ENCODE results near the gene OLA1.

Gene OLA1

DNA sequence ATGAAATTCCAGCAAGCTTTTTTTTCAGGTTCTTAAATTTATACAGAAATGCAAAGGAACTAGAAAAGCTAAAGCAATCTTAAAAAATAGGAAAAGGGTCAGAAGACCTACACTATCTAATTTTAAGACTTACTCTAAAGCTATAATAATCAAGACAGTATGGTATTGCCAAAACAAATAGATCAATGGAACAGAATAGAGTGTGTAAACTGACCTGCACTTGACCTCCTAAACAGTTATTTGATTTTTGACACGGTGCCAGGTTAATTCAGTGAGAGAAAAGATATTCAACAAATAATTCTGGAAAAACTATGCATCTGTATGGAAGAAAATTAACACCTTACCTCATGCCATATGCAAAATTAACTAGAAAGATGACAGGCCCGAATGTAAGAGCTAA lies 73.6 kb downstream of the OLA1 start:
- DNase-seq = no peak

DNA sequence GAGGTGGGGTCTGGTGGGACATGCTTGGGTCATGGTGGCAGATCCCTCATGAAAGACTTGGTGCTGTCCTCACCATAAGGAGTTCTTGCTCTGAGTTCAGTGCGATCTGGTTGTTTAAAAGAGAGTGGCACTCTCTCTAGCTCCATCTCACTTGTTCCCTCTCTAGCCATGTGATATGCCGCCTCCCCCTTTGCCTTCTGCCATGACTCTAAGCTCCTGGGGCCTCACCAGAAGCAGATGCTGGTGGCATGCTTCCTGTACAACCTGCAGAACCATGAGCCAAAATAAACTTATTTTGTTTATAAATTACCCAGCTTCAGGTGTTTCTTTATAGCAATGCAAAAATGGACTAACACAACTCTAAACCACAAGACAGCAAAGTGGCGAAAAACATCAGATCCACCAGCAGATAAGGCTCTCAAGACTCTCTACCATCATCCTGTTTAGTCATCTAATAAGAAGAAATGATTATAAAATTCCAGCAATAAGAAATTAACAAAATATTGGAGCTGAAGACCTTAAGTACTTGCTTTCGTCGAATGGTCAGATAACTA lies 75.5 kb downstream of the OLA1 start:
- no peak for DNase-seq

DNA sequence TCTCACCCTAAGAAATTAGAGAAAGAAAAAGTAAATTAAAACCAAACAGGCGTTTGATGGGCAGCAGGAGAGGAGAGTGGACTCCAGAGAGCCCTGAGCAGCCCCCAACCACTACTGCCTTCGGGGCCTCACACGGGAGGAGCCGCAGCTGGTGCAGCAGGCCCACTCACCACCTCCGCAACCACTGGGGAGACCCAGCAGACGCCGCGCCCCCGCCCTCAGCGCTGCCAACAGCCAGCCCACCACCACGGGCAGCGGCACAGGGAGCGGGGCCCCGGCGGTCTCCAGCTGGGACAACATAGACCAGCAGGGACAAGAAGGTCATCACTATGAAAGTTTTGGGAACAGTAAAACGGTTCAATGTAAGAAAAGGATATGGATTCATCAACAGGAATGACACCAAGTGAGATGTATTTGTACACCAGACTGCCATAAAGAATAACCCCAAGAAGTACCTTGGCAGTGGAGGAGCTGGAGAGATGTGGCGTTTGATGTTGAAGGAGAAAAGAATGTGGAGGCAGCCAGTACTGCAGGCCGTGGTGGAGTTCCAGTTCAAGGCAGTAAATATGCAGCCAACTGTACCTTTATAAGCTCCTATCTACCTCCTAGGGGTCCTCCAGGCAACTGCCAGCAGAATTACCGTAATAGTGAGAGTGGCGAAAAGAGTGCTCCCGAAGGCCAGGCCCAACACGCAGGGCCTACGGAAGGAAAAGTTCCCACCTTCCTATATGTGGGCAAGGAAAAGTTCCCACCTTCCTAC lies 76.5 kb downstream of the OLA1 start:
- no peak for DNase-seq

DNA sequence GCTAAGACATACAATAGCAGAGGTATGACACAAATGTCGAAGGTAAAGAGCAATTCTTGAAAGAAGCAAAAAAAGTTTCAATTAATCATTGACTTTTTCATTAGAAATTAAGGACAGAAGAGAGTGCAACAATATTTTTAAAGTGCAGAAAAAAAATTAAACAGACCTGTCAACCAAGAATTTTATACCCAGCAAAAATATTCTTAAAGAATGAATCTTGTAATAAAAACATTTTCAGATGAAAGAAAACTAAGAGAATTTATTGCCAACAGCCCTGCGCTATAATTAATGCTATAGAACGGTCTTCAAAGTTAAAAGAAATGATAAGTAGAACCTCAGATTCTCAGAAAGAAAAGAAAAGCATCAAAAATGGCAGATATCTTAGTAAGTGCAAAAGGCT lies 79.0 kb downstream of the OLA1 start:
- DNase-seq = no peak

GRCh38 chr2:174166261-174166660 lies 82.1 kb downstream of the OLA1 start:
- DNase-seq = no peak

DNA sequence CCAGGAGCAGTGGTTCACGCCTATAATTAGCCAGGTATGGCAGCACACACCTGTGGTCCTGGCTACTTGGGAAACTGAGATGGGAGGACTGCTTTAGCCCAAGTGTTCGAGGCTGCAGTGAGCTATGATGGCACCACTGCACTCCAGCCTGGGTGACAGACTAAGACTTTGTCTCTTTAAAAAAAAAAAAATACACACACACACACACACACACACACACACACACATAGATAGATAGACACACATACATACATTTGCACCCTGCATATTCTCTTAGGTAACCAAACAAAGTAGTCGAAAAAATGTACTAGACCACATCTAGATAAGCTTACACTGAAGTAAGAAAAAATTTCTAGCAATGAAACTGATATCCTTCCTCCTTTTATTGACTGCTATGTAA lies 86.8 kb downstream of the OLA1 start:
- DNase-seq = no peak

DNA sequence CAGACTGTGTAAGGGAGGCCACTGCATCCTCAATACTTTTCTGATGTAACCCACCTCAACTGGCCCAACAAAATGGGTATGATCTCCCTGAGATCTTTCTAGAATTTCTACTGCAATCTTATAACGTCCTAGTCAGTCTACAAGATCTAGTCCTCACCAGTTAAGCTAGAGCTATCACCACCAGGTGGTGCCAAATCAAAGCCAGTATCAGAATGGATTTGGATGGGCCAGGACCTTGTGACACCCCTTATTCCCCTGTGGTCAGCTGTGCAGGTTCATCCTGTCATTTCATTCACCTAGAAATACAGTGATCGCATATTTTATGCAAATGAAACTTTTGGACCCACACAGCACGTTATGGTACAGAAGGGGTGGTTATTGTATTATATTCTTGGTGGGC lies 90.3 kb downstream of the OLA1 start:
- no peak for DNase-seq

DNA sequence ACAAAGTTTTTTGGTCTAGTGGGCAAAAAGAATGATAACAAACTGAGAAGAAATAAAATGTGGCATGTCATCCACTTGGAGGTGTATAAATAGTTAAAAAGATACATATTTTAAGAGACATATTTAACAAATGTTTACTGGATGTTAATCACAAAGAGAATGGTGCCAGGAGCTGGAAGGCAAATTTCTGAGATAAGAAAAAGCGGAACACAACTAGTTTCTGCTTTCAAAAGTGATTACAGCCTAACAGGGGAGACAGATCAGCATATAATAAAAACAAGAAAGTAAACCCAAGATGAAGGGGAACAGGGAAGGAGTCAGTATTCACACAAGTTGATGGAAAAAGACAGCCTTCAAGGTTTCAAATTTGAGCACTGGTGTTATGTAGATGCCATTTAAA lies 91.3 kb downstream of the OLA1 start:
- DNase-seq = no peak

DNA sequence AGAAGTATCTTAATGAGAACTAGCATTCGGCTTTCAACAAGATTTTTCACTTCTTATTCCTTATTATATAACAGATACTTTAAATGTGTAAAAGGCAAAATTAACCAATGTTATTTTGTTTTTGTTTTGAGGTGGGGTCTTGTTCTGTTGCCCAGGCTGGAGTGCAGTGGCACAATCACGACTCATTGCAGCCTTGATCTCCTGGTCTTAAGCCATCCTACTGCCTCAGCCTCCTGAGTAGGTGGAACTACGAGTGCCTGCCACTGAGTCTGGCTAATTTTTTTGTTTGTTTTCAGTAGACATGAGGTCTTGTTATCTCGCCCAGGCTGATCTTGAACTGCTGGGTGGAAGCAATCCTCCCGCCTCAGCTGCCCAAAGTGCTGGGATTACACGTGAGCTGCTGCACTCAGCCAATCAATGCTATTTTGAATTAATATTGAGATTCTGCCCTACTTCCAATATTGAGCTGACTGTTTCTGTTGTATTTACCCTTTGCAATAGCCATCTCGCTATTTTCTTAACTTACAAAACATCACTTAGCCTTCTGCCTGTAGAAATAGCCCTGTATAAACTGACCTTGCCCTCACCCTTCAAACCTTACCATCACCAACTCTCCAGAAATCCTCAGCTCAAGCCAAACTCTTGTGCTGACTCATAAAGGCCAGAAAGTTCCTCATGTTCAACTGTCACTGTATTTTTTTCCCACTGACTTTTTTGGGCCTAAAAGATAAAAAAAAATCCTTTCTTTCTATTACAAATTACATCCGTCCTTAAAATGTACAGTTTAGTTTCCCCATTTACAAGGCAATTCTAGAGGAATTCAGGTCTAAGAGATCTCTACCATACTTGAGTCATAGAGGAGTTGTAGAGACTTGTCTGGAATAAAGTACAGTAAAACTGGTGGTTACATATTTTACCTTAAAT lies 94.3 kb downstream of the OLA1 start:
- DNase-seq = no peak

DNA sequence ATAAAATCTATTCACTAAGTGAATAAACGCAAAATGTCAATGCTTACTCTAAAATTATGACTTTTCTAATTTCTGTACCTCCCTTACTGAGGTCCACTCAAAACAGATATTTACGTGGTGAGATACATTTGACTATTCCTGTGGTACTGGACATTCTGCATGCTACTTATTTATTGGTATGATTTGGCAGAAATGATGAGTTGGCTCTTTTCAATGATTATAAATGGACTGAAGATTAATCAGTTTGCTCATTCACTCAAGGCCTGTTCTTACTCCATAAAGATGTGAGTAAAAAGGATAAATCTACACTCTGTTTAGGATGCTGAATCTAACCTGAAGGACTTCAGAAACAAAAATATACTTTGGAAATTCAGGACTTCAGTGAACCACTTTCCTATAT lies 98.8 kb downstream of the OLA1 start:
- DNase-seq = no peak

DNA sequence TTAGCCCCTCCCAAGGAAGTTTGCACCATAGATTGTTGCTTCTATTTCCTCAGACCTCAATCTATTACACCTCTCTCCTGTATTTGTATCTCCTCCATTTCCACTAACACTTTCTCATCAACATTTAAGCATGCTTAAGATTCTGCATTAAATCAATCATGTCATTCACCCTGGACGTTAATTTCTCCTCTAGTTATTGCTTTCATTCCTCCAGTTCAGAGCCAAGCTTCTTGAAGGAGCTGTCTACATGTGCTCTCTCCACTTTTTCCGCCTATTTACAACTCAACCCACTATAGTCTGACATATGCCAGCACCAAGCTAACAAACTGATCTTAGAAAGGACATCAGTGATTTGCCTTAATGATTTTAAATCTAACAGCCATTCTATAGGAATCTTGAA lies 99.5 kb downstream of the OLA1 start:
- no peak for DNase-seq

DNA sequence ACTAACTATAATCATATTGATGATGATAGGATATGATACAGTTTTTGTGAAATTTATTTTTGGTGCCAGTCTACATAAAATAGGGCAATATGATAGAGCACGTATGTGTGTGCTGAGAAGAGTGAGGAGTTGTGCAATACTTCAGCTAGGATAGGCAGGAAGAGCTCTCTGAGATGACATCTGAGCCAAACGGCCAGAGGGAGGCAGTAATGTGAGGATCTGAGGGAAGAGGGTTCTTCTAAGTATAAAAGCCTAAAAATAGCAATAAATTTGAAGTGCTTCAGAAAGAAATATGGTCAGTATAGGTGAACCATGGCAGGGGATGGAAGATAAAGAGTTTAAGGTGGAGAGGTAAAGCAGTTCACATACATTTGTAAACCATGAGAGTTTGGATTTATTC lies 102.5 kb downstream of the OLA1 start:
- no peak for DNase-seq

- DNase-seq = no peak
These were observed 106.0 kb downstream of the OLA1 start for GRCh38 chr2:174142290-174142689.

- no peak for DNase-seq
These were observed 110.2 kb downstream of the OLA1 start for GRCh38 chr2:174138161-174138560.

GRCh38 chr2:174135981-174136380 lies 112.4 kb downstream of the OLA1 start:
- DNase-seq = no peak

DNA sequence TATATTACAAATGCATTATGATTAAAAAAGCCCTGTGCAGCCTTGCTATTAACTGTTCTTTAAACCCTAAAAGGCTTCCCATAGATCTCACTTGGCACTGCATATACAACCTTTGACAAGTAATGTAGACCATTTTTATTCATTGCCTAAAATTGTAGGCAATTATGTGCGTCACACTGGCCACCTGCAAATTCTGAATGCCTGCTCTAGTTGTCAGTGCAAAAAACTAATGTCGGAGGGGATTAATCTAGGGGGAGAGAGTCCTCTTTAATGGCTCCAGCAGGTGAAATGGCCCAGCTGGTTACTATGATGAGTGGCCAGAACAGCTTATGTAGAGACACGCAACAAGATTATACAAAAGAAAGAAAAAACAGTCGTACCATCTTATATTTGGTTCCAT lies 123.2 kb downstream of the OLA1 start:
- DNase-seq = peak; percentile 50

- DNase-seq = peak; percentile 30
These were observed 124.2 kb downstream of the OLA1 start for GRCh38 chr2:174124181-174124580.

- no peak for DNase-seq
These were observed 126.1 kb downstream of the OLA1 start for GRCh38 chr2:174122185-174122584.

GRCh38 chr2:174121612-174122011 lies 126.7 kb downstream of the OLA1 start:
- no peak for DNase-seq

- no peak for DNase-seq
These were observed 127.2 kb downstream of the OLA1 start for GRCh38 chr2:174121175-174121574.

GRCh38 chr2:174120346-174120745 lies 128.0 kb downstream of the OLA1 start:
- no peak for DNase-seq

DNA sequence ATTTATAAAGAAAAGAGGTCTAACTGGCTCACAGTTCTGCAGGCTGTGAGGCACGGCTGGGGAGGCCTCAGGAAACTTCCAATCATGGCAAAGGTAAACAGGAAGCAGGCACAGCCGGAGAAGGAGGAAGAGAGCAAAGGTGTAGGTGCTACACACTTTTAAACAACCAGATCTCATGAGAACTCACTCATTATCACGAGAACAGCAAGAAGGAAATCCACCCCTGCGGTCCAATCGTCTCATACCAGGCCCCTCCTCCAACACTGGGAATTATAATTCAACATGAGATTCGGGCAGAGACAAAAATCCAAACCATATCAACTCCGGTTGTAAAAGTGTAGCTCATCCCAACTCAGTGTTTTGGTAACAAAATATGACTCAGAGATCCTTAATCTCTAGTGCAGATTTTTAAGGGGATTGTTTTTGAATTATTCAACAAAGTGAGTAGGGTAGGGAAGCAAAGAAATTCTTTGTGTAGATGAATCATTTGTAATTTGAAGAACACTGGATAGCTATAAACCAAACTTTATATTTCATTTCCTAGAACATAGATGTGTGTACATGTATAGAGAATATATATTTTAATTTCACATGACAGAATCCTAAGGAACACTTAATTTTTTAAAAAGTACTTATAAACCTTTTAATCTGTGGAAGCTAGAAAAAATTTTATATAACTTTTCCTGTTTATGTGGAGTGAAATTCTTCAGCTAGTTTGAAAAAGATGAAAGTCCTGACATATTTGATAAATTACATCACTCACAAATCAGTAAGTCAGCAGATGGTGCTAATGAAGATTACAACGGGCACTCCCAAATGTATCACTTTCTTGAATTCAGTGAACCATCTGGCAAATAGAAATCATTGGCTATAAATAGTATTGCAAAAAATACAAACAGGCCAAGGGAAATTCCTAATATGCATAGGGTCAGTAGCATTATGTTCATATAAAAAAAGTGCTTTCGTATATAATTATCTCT lies 130.1 kb downstream of the OLA1 start:
- DNase-seq = no peak

DNA sequence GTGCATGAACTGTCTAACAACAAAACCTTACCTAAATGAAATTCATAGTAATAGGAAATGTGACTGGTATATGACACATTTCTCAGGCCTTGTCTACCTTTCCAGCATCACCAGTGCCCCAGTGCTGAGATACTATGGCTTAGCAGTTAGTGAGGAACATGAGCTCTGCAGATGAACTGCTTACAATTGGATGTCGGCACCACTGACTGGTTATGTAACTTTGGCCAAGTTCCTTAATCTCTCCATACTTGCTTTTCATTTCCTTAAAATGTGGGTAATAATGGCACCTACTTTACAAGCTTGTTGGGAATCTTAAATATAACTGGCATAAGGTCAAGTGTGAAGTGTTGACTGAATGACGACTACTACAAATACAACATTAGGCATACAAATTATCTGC lies 136.3 kb downstream of the OLA1 start:
- no peak for DNase-seq
